Right atrium auricular region (tissue), 2 donors: ENCODE measurements around the gene SLC26A4. TPM values are rescaled to one million over a fixed set of nuclear protein-coding genes. Genes with fewer than 3 reads are reported as not detected.
"Not testable (repeated sequence)": the region's sequence is repeated elsewhere in the genome, so short reads cannot be mapped to it uniquely, and the experiment has no call there.

Experiments used
- DNase-seq: peaks from one replicate; pipeline ENCODE4 v3.0.0-alpha.2; 2019; ENCODE audit warnings: low spot score
- H3K27ac ChIP-seq, 2 donors: fragments of 200-600 bp; sonication (generic); 1 replicate in 1 of 2; 2 replicates in 1 of 2; pipeline ENCODE4 v1.5.1; 2016 to 2019
- H3K27me3 ChIP-seq, 2 donors: fragments of 200-600 bp; sonication (generic); one replicate each; pipeline versions ENCODE4 v1.5.1 to v1.6.0; 2017 to 2019
- H3K36me3 ChIP-seq: fragments of 200-600 bp; sonication (generic); one replicate; pipeline ENCODE4 v1.5.1; 2016
- H3K4me1 ChIP-seq, 2 donors: fragments of 200-600 bp; sonication (generic); one replicate each; pipeline versions ENCODE4 v1.5.1 to v1.6.0; 2017 to 2019
- H3K4me3 ChIP-seq, 2 donors: fragments of 200-600 bp; sonication (generic); 1 replicate in 1 of 2; 2 replicates in 1 of 2; pipeline ENCODE4 v1.5.1; 2017 to 2019; ENCODE audit warnings: mild to moderate bottlenecking in 1 of 2, moderate library complexity in 1 of 2
- H3K9me3 ChIP-seq, 2 donors: fragments of 200-600 bp; sonication (generic); one replicate each; pipeline ENCODE4 v1.5.1; 2019
- total RNA-seq, 2 donors: library from RNA; depleted of rRNA; stranded (reverse); fragments of >200 nt; gene quantifications; one replicate each; pipeline ENCODE4 v1.1.0, GENCODE V29; 2016
- TF ChIP-seq, protein P1 (sequence below), 2 donors: fragments of 200-600 bp; sonication (generic); IDR thresholded peaks; one replicate each; pipeline ENCODE4 v1.5.1; 2019; ENCODE audit warnings: antibody characterized with exemption in 2 of 2

The SLC26A4 gene
- total RNA-seq, 2 donors from 2014 or later, result 0.30 to 0.51 TPM

DNA sequence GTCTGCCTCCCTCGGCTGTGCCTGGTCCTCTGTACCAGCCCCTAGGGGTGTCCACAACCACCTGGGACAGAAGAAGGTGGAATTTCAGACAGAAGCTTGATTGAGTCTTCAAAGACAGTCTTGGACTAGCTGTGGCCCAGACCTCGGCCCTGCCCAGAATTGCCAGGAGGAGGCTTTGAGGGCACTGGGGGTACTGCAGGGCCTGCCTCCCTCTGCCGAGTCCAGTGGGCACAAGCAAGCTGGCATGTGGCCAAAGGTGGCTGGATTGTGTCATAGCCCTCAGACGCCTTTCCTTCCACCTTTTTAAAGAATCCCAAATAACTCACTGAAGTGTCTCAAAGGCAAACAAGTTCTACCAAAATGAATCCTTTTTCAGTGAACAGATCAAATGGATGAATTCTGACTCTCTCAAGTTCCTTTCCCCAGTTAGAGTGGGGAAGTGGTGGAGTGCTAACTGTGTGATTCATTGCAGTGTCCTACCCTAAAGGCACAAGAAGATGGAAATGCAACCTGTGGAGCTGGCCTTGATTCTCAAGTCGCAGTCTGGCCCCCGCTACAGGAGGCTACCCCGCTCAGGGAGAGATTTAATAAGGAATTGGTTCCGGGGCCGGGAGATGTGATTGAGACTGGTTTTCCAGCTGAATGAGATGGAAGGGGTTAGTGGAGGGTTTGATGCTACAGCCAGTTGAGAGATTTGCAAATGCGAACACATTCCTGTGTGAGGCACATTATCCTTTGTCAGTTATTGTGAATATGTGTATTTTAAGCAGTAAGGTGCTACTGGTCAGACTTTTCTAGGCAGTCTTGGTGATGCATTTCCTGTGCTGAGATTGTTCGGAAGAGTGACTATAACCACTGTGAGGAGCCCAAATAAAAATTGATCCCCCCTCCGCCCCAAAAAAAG lies 28.8 kb upstream of the SLC26A4 start:
- Histone ChIP-seq H3K27ac (no peak overlapping the region), H3K9me3 (no peaks in the 10 kb centered on the region), H3K36me3 (peaks cover 10% of the 10 kb centered on the region), H3K4me3 (no peak overlapping the region), H3K27me3 (no peaks in the 10 kb centered on the region), H3K4me1 (no peaks in the 10 kb centered on the region)
- DNase-seq, result no peak
- TF ChIP-seq, protein P1, sequence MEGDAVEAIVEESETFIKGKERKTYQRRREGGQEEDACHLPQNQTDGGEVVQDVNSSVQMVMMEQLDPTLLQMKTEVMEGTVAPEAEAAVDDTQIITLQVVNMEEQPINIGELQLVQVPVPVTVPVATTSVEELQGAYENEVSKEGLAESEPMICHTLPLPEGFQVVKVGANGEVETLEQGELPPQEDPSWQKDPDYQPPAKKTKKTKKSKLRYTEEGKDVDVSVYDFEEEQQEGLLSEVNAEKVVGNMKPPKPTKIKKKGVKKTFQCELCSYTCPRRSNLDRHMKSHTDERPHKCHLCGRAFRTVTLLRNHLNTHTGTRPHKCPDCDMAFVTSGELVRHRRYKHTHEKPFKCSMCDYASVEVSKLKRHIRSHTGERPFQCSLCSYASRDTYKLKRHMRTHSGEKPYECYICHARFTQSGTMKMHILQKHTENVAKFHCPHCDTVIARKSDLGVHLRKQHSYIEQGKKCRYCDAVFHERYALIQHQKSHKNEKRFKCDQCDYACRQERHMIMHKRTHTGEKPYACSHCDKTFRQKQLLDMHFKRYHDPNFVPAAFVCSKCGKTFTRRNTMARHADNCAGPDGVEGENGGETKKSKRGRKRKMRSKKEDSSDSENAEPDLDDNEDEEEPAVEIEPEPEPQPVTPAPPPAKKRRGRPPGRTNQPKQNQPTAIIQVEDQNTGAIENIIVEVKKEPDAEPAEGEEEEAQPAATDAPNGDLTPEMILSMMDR (IDR thresholded peaks at IDR 0.05), result no peak

DNA sequence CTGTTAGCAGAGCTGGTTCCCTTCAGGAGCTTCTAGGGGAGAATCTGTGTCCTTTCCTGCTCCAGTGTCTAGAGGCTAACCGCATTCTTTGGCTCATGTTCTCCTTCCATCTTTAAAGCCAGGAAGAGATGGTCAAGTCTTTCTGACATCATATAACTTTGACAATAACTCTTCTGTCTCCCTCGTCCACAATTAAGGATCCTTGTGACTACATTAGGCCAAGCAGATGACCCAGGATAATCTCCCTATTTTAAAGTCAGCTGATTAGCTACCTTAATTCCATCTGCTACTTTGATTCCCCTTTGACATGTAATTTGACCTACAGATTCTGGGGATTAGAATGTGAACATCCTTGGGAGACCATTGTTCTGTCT lies 28.1 kb upstream of the SLC26A4 start:
- H3K27ac ChIP-seq, result no peak overlapping the region
- no peaks in the 10 kb centered on the region for H3K4me1 ChIP-seq
- no peaks in the 10 kb centered on the region for H3K9me3 ChIP-seq
- H3K4me3 ChIP-seq, result no peak overlapping the region
- DNase-seq, result no peak
- peaks cover 10% of the 10 kb centered on the region for H3K36me3 ChIP-seq
- TF ChIP-seq, protein P1 (IDR thresholded peaks at IDR 0.05), result no peak
- no peaks in the 10 kb centered on the region for H3K27me3 ChIP-seq

DNA sequence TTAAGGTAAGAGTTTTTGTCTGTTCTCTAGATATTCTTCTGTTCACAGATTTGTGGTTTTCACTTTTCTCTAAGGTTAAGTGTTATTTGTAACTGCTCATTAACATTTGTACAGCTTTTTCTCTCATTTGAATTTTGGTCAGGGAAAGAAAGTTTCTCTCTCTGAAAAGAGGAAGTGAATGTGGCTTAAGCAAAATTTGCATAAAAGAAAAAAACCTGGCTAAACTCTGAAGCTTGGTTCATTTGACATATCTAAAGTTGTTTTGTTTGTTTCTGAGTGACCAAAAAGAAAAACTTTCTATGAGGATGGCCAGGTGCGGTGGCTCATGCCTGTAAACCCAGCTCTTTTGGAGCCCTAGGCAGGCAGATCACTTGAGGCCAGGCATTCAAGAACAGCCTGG lies 22.0 kb upstream of the SLC26A4 start:
- H3K27ac ChIP-seq, result no peak overlapping the region
- H3K4me1 ChIP-seq, result no peaks in the 10 kb centered on the region
- DNase-seq, result no peak
- no peak overlapping the region for H3K4me3 ChIP-seq
- no peaks in the 10 kb centered on the region for H3K9me3 ChIP-seq
- H3K27me3 ChIP-seq, result no peaks in the 10 kb centered on the region
- TF ChIP-seq, protein P1 (IDR thresholded peaks at IDR 0.05), result no peak
- no peaks in the 10 kb centered on the region for H3K36me3 ChIP-seq

DNA sequence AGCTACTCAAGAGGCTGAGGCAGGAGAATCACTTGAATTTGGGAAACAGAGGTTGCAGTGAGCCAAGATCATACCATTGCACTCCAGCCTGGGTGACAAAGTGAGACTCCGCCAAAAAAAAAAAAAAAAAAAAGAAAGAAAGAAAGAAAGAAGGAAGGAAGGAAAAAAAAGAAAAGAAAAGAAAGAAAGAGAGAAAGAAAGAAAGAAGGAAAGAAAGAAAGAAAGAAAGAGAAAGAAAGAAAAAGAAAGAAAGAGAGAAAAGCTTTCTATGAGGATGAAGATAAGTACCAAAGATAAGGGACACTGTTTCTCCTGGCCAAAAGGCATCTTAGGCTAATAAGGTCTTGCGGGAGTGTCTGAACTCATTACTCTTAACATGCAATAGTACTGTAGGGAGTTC lies 21.6 kb upstream of the SLC26A4 start:
- H3K4me3 ChIP-seq, H3K9me3 ChIP-seq, H3K4me1 ChIP-seq, DNase-seq, H3K36me3 ChIP-seq, H3K27me3 ChIP-seq, H3K27ac ChIP-seq: not testable (repeated sequence)

DNA sequence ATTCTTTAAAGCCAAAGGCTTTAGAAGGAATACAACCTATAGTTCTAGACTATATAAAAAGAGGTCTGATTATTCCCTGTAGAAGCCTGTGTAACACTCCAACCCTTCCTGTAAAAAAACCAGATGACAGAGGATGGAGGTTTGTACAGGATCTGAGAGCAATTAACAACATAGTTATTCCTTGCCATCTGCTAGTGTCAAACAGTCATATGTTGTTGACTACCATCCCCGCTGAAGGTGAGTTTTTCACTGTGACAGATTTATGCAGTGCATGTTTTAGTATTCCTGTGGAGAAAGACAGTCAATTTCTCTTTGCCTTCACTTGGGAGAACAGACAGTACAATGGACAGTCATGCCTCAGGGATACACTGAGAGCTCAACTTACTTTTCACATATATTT lies 19.0 kb upstream of the SLC26A4 start:
- H3K36me3 ChIP-seq, result no peaks in the 10 kb centered on the region

DNA sequence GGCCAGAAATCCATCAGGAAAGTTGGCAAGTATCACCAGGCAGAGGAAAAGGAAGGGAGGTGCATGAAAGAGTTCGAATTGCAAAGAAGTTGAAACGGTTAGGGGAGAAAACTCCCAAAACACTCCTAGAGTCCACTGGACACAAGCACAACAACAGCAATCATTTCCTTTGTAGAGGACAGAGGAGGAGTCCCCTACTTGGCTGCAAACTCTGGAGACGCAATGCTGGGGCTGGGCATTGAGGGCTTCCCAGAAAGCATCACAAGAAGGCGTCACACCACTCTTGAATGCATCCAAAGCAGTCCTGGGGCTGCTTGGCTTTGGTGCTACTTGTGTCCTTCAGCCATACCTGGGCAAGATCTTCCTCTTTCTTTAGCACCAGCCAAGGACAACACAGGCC lies 18.1 kb upstream of the SLC26A4 start:
- peaks cover 0 to 5% of the 10 kb centered on the region in 2 donors for H3K4me1 ChIP-seq
- H3K27ac ChIP-seq, result no peak overlapping the region
- H3K27me3 ChIP-seq, result no peaks in the 10 kb centered on the region
- DNase-seq, result no peak
- TF ChIP-seq, protein P1 (IDR thresholded peaks at IDR 0.05), result no peak
- no peak overlapping the region for H3K4me3 ChIP-seq
- H3K9me3 ChIP-seq, result no peaks in the 10 kb centered on the region
- no peaks in the 10 kb centered on the region for H3K36me3 ChIP-seq

More for the DNA sequence above, 19.0 kb upstream of the SLC26A4 start:
- H3K9me3 ChIP-seq, result no peaks in the 10 kb centered on the region
- TF ChIP-seq, protein P1 (IDR thresholded peaks at IDR 0.05), result no peak
- DNase-seq, result no peak
- peaks cover 0 to 5% of the 10 kb centered on the region in 2 donors for H3K4me1 ChIP-seq
- no peaks in the 10 kb centered on the region for H3K27me3 ChIP-seq
- H3K27ac ChIP-seq, result no peak overlapping the region
- H3K4me3 ChIP-seq, result no peak overlapping the region
